Endothelial cell of umbilical vein (primary cell): Measurements from ENCODE around the gene CCNYL1. TPM values are rescaled to one million over a fixed set of nuclear protein-coding genes. Genes with fewer than 3 reads are reported as not detected.

Experiments used
- BruUV-seq: library from RNA; stranded (reverse); fragments of 400-500 nt; replicated peaks from 2 replicates; lab custom pipeline; 2021; lab: Mats Ljungman, UMichigan
- CTCF ChIA-PET: fragments of 300-600, 350-600 bp; sonication (Branson Sonifier 250); formaldehyde crosslinking; loops from one replicate; lab custom pipeline; 2021; ENCODE audit warnings: antibody characterized with exemption, inconsistent platforms; lab: Charles Lee
- POLR2A ChIA-PET: fragments of 300-600, 350-600 bp; sonication (Branson Sonifier 250); formaldehyde crosslinking; loops from one replicate; lab custom pipeline; 2021; ENCODE audit warnings: antibody characterized with exemption, inconsistent platforms; lab: Charles Lee
- DNase-seq: peaks from one replicate; pipeline ENCODE4 v3.0.0-alpha.2; 2011; ENCODE audit warnings: low read depth, low spot score
- FAIRE-seq: peaks from 2 replicates; lab custom pipeline; 2011; peaks lifted over from hg19 to GRCh38; lab: Jason Lieb, UNC
- H2AFZ ChIP-seq: 2 replicates; pipeline ENCODE4 v1.6.0; 2012; ENCODE audit warnings: low read depth, low read length, control low read depth, inconsistent platforms
- H3K27ac ChIP-seq: 2 replicates; pipeline ENCODE4 v1.5.1; 2011; ENCODE audit warnings: low read depth, mild to moderate bottlenecking, control low read depth, low read length, moderate library complexity; ENCODE audit not compliant: insufficient read depth
- H3K27me3 ChIP-seq, 2 experiments: 2 replicates each; pipeline versions ENCODE4 v1.6.0 to v1.6.1; 2011; ENCODE audit warnings: low read length in 2 of 2, mixed read lengths in 1 of 2; ENCODE audit not compliant: control insufficient read depth in 2 of 2, insufficient read depth in 2 of 2
- H3K36me3 ChIP-seq, 2 experiments: 2 replicates in 1 of 2; 3 replicates in 1 of 2; pipeline ENCODE4 v1.5.1; 2011; ENCODE audit warnings: low read length in 2 of 2, mild to moderate bottlenecking in 1 of 2, moderate library complexity in 1 of 2; ENCODE audit not compliant: control insufficient read depth in 2 of 2, insufficient read depth in 2 of 2; ENCODE audit errors: extremely low read depth in 1 of 2
- H3K4me1 ChIP-seq: 3 replicates; pipeline ENCODE4 v1.5.1; 2011; ENCODE audit warnings: mild to moderate bottlenecking, low read length; ENCODE audit not compliant: control insufficient read depth, insufficient read depth; ENCODE audit errors: extremely low read depth
- H3K4me2 ChIP-seq: 2 replicates; pipeline ENCODE4 v1.6.1; 2011; ENCODE audit warnings: low read length, control low read depth, mixed read lengths; ENCODE audit not compliant: insufficient read depth
- H3K4me3 ChIP-seq, 3 experiments: fragments of 200-600 bp in 1 of 3; sonication (generic), shearing (Covaris generic) in 1 of 3; replicated peaks in 1 of 3; 2 replicates each; pipeline ENCODE4 v1.5.1; 2011 to 2016; ENCODE audit warnings: control low read depth in 3 of 3, low read length in 3 of 3, mild to moderate bottlenecking in 2 of 3, inconsistent platforms in 1 of 3, low read depth in 1 of 3, moderate library complexity in 1 of 3; ENCODE audit not compliant: insufficient read depth in 1 of 3
- H3K79me2 ChIP-seq: 2 replicates; pipeline ENCODE4 v1.6.0; 2012; ENCODE audit warnings: low read length, inconsistent platforms; ENCODE audit not compliant: control insufficient read depth, insufficient read depth
- H3K9ac ChIP-seq: replicated peaks from 2 replicates; pipeline ENCODE3; 2011; ENCODE audit warnings: low read length, control low read depth; ENCODE audit not compliant: insufficient read depth; ENCODE audit errors: extremely low read depth
- H3K9me1 ChIP-seq: replicated peaks from 3 replicates; pipeline ENCODE4 v1.6.0; 2011; ENCODE audit warnings: mild to moderate bottlenecking, low read length; ENCODE audit not compliant: control insufficient read depth, insufficient read depth; ENCODE audit errors: extremely low read depth
- H3K9me3 ChIP-seq: replicated peaks from 2 replicates; pipeline ENCODE4 v1.5.1; 2012; ENCODE audit warnings: low read length, inconsistent platforms; ENCODE audit not compliant: control insufficient read depth, insufficient read depth
- H4K20me1 ChIP-seq: replicated peaks from 2 replicates; pipeline ENCODE3; 2011; ENCODE audit warnings: mild to moderate bottlenecking, low read length; ENCODE audit not compliant: control insufficient read depth, insufficient read depth; ENCODE audit errors: extremely low read depth
- EZH2 ChIP-seq: IDR thresholded peaks from 2 replicates; pipeline ENCODE4 v1.6.1; 2012; ENCODE audit warnings: borderline replicate concordance, low read depth, mild to moderate bottlenecking, moderate library complexity, low read length, inconsistent platforms; ENCODE audit not compliant: severe bottlenecking
- FOS ChIP-seq: IDR thresholded peaks from 2 replicates; pipeline ENCODE4 v1.6.1; 2011; ENCODE audit warnings: mild to moderate bottlenecking, low read length, moderate library complexity, borderline replicate concordance; ENCODE audit not compliant: insufficient read depth
- GATA2 ChIP-seq: IDR thresholded peaks from 2 replicates; pipeline ENCODE4 v1.7.0; 2011; ENCODE audit warnings: low read depth, mild to moderate bottlenecking, moderate library complexity, mixed read lengths, low read length; ENCODE audit not compliant: insufficient read length, insufficient read depth
- JUN ChIP-seq: IDR thresholded peaks from 2 replicates; pipeline ENCODE4 v1.6.1; 2011; ENCODE audit warnings: borderline replicate concordance, low read depth; ENCODE audit not compliant: insufficient read length, insufficient read depth
- MYC ChIP-seq: IDR thresholded peaks from one replicate; pipeline ENCODE4 v1.6.1; 2011; ENCODE audit warnings: mild to moderate bottlenecking, low read depth, low read length
- POLR2A ChIP-seq: IDR thresholded peaks from 2 replicates; pipeline ENCODE4 v1.6.1; 2012; ENCODE audit warnings: low read depth, mild to moderate bottlenecking, control low read depth, low read length
- POLR2AphosphoS5 ChIP-seq: IDR thresholded peaks from 2 replicates; pipeline ENCODE4 v1.6.1; 2012; ENCODE audit warnings: low read depth, mild to moderate bottlenecking, control low read depth, low read length, moderate library complexity; ENCODE audit not compliant: insufficient read depth
- dilution Hi-C: fragments of 300-500 bp; cut with MboI; formaldehyde crosslinking; loops from one replicate; pipeline ENCODE4 v1.15.0; 2019; ENCODE audit warnings: low sequenced_read_pairs; ENCODE audit not compliant: extremely low pct_ligation_motif_present
- intact Hi-C: fragments of 100-400 bp; cut with micrococcal nuclease; formaldehyde crosslinking; loops from one replicate; pipeline ENCODE4 v1.10.0; 2022
- polyA plus RNA-seq, 4 experiments: library from polyadenylated mRNA; depleted of rRNA in 3 of 4; stranded (reverse) in 3 of 4; unstranded in 1 of 4; fragments of >200 nt; gene quantifications; 2 replicates each; pipeline versions ENCODE4 v1.2.1 to v1.2.3, GENCODE V29; 2011 to 2012; ENCODE audit warnings: missing spikeins in 1 of 4
- total RNA-seq: library from RNA; stranded (reverse); gene quantifications from 2 replicates; pipeline ENCODE4 v1.2.3, GENCODE V29; 2021
- TF ChIP-seq, protein P1 (sequence below): IDR thresholded peaks from 2 replicates; pipeline ENCODE4 v1.6.1; 2011; ENCODE audit not compliant: insufficient read depth, insufficient read length
- TF ChIP-seq, protein P2 (sequence below), 2 donors: IDR thresholded peaks; 1 replicate in 1 of 2; 2 replicates in 1 of 2; pipeline ENCODE4 v1.5.1; 2011; ENCODE audit warnings: low read length in 2 of 2, mild to moderate bottlenecking in 2 of 2, moderate library complexity in 2 of 2, control low read depth in 1 of 2, inconsistent platforms in 1 of 2, low read depth in 1 of 2; ENCODE audit not compliant: insufficient read depth in 1 of 2; ENCODE audit errors: extremely low read depth in 1 of 2

The CCNYL1 gene
- total and polyA plus RNA-seq, 2 donors (not counting 3 experiments of a cell fraction or from before 2014, with no cell fraction given) = 15.2 to 49.3 TPM

DNA sequence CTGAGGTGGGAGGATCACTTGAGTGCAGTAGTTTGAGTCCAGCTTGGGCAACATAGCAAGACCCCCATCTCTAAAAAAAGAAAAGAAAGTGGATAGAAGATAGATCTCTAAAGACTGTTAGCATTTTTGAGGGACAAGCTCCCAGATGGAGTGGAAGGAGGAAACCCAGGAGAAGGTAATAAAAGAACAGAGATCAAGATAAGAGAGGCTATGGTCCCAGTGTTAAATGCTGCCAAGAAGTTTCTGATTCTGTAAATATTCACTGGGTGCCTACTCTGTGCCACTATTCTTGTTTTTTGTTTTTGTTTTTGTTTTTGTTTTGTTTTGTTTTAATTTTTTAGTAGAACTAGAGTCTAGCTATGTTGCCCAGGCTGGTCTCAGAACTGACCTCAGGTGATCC lies 32.1 kb downstream of the CCNYL1 start:
- TF ChIP-seq FOS (no peak), MYC (no peak), POLR2AphosphoS5 (no peak), EZH2 (no peak), GATA2 (no peak), JUN (no peak), POLR2A (no peak)
- TF ChIP-seq, protein P1, sequence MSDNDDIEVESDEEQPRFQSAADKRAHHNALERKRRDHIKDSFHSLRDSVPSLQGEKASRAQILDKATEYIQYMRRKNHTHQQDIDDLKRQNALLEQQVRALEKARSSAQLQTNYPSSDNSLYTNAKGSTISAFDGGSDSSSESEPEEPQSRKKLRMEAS = no peak
- TF ChIP-seq, protein P2, sequence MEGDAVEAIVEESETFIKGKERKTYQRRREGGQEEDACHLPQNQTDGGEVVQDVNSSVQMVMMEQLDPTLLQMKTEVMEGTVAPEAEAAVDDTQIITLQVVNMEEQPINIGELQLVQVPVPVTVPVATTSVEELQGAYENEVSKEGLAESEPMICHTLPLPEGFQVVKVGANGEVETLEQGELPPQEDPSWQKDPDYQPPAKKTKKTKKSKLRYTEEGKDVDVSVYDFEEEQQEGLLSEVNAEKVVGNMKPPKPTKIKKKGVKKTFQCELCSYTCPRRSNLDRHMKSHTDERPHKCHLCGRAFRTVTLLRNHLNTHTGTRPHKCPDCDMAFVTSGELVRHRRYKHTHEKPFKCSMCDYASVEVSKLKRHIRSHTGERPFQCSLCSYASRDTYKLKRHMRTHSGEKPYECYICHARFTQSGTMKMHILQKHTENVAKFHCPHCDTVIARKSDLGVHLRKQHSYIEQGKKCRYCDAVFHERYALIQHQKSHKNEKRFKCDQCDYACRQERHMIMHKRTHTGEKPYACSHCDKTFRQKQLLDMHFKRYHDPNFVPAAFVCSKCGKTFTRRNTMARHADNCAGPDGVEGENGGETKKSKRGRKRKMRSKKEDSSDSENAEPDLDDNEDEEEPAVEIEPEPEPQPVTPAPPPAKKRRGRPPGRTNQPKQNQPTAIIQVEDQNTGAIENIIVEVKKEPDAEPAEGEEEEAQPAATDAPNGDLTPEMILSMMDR (IDR thresholded peaks at IDR 0.05; ENCODE audit: extremely low read depth in 1 of 2, insufficient read depth in 1 of 2, low read depth in 1 of 2, low read length in 2 of 2) = no peak
- Histone ChIP-seq H3K4me2 (no peak overlapping the region), H3K27me3 (no peaks in the 10 kb centered on the region), H3K4me1 (no peaks in the 10 kb centered on the region), H3K4me3 (no peak overlapping the region), H4K20me1 (no peaks in the 10 kb centered on the region), H3K36me3 (peaks cover 6 to 10% of the 10 kb centered on the region in 2 experiments), H3K79me2 (no peaks in the 10 kb centered on the region), H3K9me3 (no peaks in the 10 kb centered on the region), H3K9me1 (no peaks in the 10 kb centered on the region), H2AFZ (no peak overlapping the region), H3K9ac (no peak overlapping the region), H3K27ac (no peak overlapping the region)
- FAIRE-seq (no peak), DNase-seq (no peak)
- dilution Hi-C loops (no loop called here), intact Hi-C loops (no loop called here)
- ChIA-PET POLR2A (interaction anchor here (1.3 kb wide), 1 partner anchor 32 kb away, joined by 3 read pairs; the partner anchor contains the start of gene CCNYL1), CTCF (interaction anchor here (1.1 to 9.7 kb wide), 5 partner anchors 14 to 329 kb away, joined by 3 to 217 read pairs (median 12); no protein-coding TSS in a partner anchor)
- BruUV-seq = no TSS peak
